Effector memory CD8-positive, alpha-beta T cell (primary cell): ENCODE results near the gene POLD4.

Source experiments
- ATAC-seq: fragments of 150-1000 bp; cut with Tn5 transposase; replicated peaks from 2 replicates; pipeline ENCODE4 v1.10.0; 2021; ENCODE audit warnings: mild to moderate bottlenecking, moderate library complexity
- DNase-seq, 3 experiments: peaks; one replicate each; pipeline ENCODE4 v3.0.0; 2021
- H3K27ac Mint-ChIP-seq, 2 donors: one replicate each; pipeline ENCODE4 v1.8.0; 2022; ENCODE audit warnings: mild to moderate bottlenecking in 2 of 2, mixed read lengths in 2 of 2, moderate library complexity in 2 of 2
- H3K27me3 Mint-ChIP-seq, 2 donors: one replicate each; pipeline ENCODE4 v1.8.0; 2022; ENCODE audit warnings: mixed read lengths in 2 of 2
- H3K36me3 Mint-ChIP-seq: one replicate; pipeline ENCODE4 v1.8.0; 2022; ENCODE audit warnings: mild to moderate bottlenecking, moderate library complexity, mixed read lengths; ENCODE audit not compliant: insufficient read depth
- H3K4me1 Mint-ChIP-seq, 2 donors: one replicate each; pipeline ENCODE4 v1.8.0; 2022; ENCODE audit warnings: low read depth in 2 of 2, mixed read lengths in 2 of 2
- H3K4me3 Mint-ChIP-seq, 2 donors: one replicate each; pipeline ENCODE4 v1.8.0; 2022; ENCODE audit warnings: mild to moderate bottlenecking in 2 of 2, mixed read lengths in 2 of 2, moderate library complexity in 2 of 2
- H3K9me3 Mint-ChIP-seq, 2 donors: one replicate each; pipeline ENCODE4 v1.8.0; 2022; ENCODE audit warnings: mixed read lengths in 2 of 2

Gene POLD4

GRCh38 chr11:67357831-67358670 is 4.7 kb upstream of the POLD4 start:
- H3K4me1 Mint-ChIP-seq = peaks cover 41 to 45% of the 10 kb centered on the region in 2 donors
- ATAC-seq = no peak
- no peaks in the 10 kb centered on the region for H3K9me3 Mint-ChIP-seq
- no peak overlapping the region for H3K27ac Mint-ChIP-seq
- no peaks in the 10 kb centered on the region for H3K27me3 Mint-ChIP-seq
- peaks cover 14% of the 10 kb centered on the region for H3K36me3 Mint-ChIP-seq
- no peak for DNase-seq
- H3K4me3 Mint-ChIP-seq = no peak overlapping the region

DNA sequence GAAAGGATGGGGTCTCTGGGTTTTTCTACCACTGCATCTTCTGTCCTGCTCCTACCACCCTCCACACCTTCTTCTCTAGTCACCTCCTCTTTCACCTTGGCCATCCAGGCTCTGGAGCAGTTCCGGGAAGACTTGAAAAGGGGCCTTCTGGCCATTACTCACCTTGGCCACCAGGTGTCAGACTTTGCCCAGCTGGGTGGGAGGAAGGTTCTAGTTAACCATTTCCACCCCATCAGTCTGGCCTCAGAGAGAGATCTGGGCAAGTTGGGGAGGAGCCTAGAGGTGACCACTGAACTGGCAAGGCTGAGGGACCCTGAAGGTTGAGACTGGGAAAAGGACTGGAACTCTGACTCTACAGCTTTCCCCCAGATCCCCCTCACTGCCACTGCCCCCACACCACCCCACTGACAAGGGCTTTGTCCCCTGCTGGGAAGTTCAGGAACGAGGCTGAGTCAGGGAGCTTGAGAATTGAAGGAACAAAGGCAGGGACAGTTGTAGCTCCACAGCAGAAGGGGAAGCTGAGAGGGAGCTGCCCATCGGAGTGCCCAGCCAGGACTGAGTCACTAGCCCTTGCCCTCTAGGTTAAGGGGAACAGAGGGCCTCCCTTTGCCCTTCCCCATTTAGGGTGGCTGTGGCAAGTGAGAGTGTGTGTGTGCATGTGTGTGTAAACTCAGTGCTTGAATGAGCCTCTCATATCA is 3.7 kb upstream of the POLD4 start:
- H3K9me3 Mint-ChIP-seq = no peaks in the 10 kb centered on the region
- peaks cover 38 to 41% of the 10 kb centered on the region in 2 donors for H3K4me1 Mint-ChIP-seq
- DNase-seq = peak; percentile 61 to 67 (median 62)
- peaks cover 16% of the 10 kb centered on the region for H3K36me3 Mint-ChIP-seq
- H3K4me3 Mint-ChIP-seq = peak overlapping the region in 1 of 2 donors; percentile 11
- H3K27me3 Mint-ChIP-seq = no peaks in the 10 kb centered on the region
- peak overlapping the region; percentile 11 to 83 for H3K27ac Mint-ChIP-seq
- ATAC-seq = no peak

DNA sequence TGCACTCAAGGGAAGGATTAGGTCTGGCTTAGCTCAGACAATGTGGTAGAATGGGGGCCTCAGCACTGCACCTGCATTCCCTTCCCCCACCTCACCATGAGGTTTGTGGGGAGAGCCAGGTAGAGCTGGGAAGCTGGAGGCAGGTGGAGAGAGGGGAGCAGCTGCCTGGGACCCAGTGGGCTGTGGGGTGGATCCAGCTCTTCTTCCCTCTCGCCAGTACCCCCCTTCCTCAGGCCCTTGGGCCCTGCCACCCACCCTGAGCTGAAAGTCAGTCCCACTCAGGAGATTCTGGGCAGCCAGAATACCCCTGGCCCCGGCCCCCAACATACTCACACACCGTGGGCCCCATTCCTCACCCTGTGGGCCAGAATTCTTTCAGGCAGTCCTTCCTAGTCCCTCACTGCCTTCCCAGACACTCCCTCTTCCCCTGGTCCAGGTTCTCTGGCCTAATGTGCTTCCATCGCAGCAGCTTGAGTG is 3.1 kb upstream of the POLD4 start:
- H3K36me3 Mint-ChIP-seq = peaks cover 16% of the 10 kb centered on the region
- ATAC-seq (no peak), DNase-seq (no peak)
- peak overlapping the region in 1 of 2 donors; percentile 11 for H3K4me3 Mint-ChIP-seq
- H3K9me3 Mint-ChIP-seq = no peaks in the 10 kb centered on the region
- H3K4me1 Mint-ChIP-seq = peaks cover 37 to 41% of the 10 kb centered on the region in 2 donors
- H3K27ac Mint-ChIP-seq = peak overlapping the region; percentile 11 to 83
- H3K27me3 Mint-ChIP-seq = no peaks in the 10 kb centered on the region

DNA sequence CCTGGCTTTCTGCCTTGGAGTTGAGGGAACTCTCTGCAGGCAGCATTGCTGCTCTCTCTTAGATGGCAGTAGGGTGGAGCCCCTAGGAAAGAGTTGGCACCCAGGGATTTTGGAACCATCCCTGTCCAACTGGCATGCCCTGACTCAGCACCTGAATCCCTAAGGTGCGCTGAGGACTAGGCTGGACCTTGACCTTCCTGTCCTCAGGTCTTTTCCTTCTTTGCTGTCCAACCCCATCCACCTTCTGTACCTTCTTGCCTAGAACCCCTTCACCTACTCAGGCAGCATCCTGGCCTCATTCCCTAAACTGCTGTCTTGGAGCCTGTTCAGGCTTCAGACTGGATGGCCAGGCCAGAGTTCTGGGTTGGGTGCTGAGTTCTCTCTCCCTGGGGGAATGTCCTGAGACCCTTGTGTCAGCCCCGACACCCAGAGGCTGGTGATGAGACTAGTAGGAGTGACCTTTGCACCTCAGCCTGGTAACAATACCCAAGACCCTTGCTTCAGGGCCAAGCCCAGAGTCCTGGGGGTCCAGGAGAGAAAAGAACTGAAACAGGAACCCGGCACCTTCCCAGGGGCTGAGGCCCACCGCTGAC is 2.5 kb upstream of the POLD4 start:
- Mint-ChIP-seq H3K4me1 (peaks cover 38 to 46% of the 10 kb centered on the region in 2 donors), H3K4me3 (no peak overlapping the region), H3K9me3 (no peaks in the 10 kb centered on the region), H3K27ac (peak overlapping the region; percentile 59 to 96), H3K27me3 (no peaks in the 10 kb centered on the region), H3K36me3 (peaks cover 16% of the 10 kb centered on the region)
- DNase-seq (no peak), ATAC-seq (no peak)

- H3K27me3 Mint-ChIP-seq = no peaks in the 10 kb centered on the region
- H3K27ac Mint-ChIP-seq = peak overlapping the region; percentile 96 to 99
- H3K4me1 Mint-ChIP-seq = peaks cover 38 to 46% of the 10 kb centered on the region in 2 donors
- no peaks in the 10 kb centered on the region for H3K9me3 Mint-ChIP-seq
- DNase-seq = no peak
- no peak overlapping the region for H3K4me3 Mint-ChIP-seq
- ATAC-seq = no peak
- peaks cover 20% of the 10 kb centered on the region for H3K36me3 Mint-ChIP-seq
Observed at GRCh38 chr11:67355023-67355793, 1.9 kb upstream of the POLD4 start.

DNA sequence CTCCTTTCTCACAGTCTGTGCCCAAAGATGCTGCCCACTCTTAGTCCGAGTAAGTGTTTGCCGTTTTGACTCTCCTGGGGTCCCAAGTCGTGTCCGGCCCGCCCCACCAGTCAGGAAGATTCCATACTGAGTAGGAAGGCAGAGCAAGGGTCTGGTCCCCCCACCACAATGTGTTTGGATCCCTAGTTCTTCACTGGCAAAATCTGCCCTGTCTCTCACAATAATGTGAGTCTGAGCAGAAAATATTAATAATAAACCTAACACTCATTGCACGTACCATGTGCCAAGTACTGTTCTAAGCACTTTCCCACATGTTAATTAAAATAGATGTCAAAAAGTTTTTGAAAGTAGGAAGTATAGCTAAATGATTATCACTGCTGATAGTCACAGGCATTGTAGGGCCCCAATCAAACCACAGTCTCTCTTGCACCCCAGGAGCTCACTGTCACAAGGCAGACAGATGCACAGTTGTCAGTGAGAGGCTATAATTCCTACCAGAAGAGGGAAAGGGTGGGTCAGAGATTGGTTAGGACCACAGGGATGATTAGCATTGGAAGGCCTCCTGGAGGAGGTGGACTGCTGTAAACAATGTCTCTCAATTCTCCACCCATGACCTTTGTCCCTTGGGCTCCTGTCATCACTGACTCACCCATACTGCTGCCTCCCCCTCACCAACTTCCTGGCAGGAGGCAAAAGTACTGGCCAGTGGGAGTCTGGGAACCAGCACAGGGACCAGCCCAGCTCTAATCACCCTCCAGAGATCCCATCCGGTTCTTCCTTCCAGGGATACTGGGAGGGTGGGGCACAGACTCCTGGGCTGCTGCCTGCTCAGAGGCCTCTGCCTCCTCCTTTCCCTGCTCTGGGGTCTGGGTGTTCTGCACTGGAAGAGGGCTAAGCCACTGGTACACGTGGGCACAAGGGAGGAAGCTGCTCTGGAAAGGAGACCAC is 1.0 kb upstream of the POLD4 start:
- no peaks in the 10 kb centered on the region for H3K9me3 Mint-ChIP-seq
- H3K4me3 Mint-ChIP-seq = peak overlapping the region; percentile 92 to 96
- ATAC-seq = no peak
- peak overlapping the region; percentile 96 to 99 for H3K27ac Mint-ChIP-seq
- peaks cover 38 to 50% of the 10 kb centered on the region in 2 donors for H3K4me1 Mint-ChIP-seq
- peaks cover 22% of the 10 kb centered on the region for H3K36me3 Mint-ChIP-seq
- H3K27me3 Mint-ChIP-seq = no peaks in the 10 kb centered on the region
- no peak for DNase-seq

DNA sequence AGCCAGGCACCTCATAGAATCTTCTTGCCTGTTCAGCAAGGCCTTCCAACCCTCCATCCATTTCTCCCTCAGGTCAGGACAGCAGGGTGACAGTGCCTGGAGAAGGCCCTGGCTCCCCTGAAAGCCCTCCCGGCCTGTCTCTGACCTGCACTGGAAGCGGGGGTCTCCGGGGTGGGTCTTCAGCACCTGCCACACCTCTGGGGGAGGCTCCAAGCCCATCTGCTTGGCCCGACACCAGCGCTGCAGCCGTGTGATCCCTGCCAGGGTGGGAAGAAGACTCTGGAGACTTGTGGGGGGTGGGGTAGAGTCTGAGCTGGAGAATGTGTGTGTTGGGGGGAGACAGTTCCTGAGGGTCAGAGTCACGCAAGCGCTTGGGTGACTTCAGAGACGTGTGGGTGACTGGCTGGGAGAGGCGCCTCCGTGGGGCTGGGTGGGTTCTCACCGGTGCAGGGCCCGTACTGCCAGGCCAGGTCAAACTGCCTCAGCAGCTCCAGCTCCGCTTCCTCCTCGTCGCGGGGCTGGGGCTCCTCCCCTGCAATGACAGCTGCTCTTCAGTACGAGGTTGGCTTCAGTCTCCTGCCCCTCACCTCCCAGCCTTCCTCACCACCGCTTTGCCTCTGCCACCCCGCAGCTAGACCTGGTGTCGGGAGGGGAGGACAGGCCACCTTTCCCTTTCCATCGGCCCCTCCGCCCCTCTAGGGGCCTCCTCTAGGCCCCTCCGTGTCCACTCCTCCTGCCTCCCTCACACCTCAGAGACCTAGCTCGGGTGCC is 615 bp downstream of the POLD4 start:
- H3K9me3 Mint-ChIP-seq = no peaks in the 10 kb centered on the region
- H3K27ac Mint-ChIP-seq = peak overlapping the region; percentile 96 to 99
- peak in 1 of 3 experiments; percentile 88 for DNase-seq
- peak overlapping the region; percentile 92 to 96 for H3K4me3 Mint-ChIP-seq
- no peaks in the 10 kb centered on the region for H3K27me3 Mint-ChIP-seq
- peaks cover 33 to 49% of the 10 kb centered on the region in 2 donors for H3K4me1 Mint-ChIP-seq
- H3K36me3 Mint-ChIP-seq = peaks cover 18% of the 10 kb centered on the region
- ATAC-seq = peak; percentile 63

- ATAC-seq (no peak), DNase-seq (peak; percentile 47 to 60 (median 51))
- Mint-ChIP-seq H3K4me3 (peak overlapping the region; percentile 63 to 96), H3K27me3 (no peaks in the 10 kb centered on the region), H3K4me1 (peaks cover 30 to 42% of the 10 kb centered on the region in 2 donors), H3K36me3 (peaks cover 18% of the 10 kb centered on the region), H3K9me3 (no peaks in the 10 kb centered on the region), H3K27ac (peak overlapping the region; percentile 58 to 86)
Observed at GRCh38 chr11:67351275-67352005, 1.9 kb downstream of the POLD4 start.

- DNase-seq (no peak), ATAC-seq (no peak)
- Mint-ChIP-seq H3K4me1 (peaks cover 36 to 42% of the 10 kb centered on the region in 2 donors), H3K9me3 (no peaks in the 10 kb centered on the region), H3K27me3 (no peaks in the 10 kb centered on the region), H3K4me3 (no peak overlapping the region), H3K27ac (peak overlapping the region in 1 of 2 donors; percentile 16), H3K36me3 (peaks cover 18% of the 10 kb centered on the region)
Observed at GRCh38 chr11:67349928-67350465, 3.3 kb downstream of the POLD4 start.

GRCh38 chr11:67349457-67349856 is 3.9 kb downstream of the POLD4 start:
- ATAC-seq (no peak), DNase-seq (no peak)
- Mint-ChIP-seq H3K4me1 (peaks cover 36 to 37% of the 10 kb centered on the region in 2 donors), H3K27me3 (no peaks in the 10 kb centered on the region), H3K4me3 (no peak overlapping the region), H3K27ac (peak overlapping the region in 1 of 2 donors; percentile 16), H3K9me3 (no peaks in the 10 kb centered on the region), H3K36me3 (peaks cover 18% of the 10 kb centered on the region)

GRCh38 chr11:67349036-67349435 is 4.3 kb downstream of the POLD4 start:
- no peak overlapping the region for H3K4me3 Mint-ChIP-seq

More at GRCh38 chr11:67349036-67349435, 4.3 kb downstream of the POLD4 start:
- DNase-seq (no peak), ATAC-seq (no peak)
- Mint-ChIP-seq H3K27me3 (no peaks in the 10 kb centered on the region), H3K27ac (peak overlapping the region in 1 of 2 donors; percentile 16), H3K9me3 (no peaks in the 10 kb centered on the region), H3K4me1 (peaks cover 32% of the 10 kb centered on the region in 2 donors), H3K36me3 (peaks cover 18% of the 10 kb centered on the region)
